H1 (cell line): Measurements from ENCODE around the gene LIPA. TPM values are rescaled to one million over a fixed set of nuclear protein-coding genes. Genes with fewer than 3 reads are reported as not detected.

Source experiments
- CTCF ChIA-PET: fragments of 300-600 bp; sonication (Branson Sonifier 250); formaldehyde crosslinking; loops from one replicate; lab custom pipeline; 2021; ENCODE audit not compliant: partially characterized antibody; lab: Charles Lee
- POLR2A ChIA-PET: fragments of 300-600 bp; sonication (Branson Sonifier 250); formaldehyde crosslinking; loops from one replicate; lab custom pipeline; 2021; ENCODE audit warnings: inconsistent platforms; ENCODE audit not compliant: partially characterized antibody; lab: Charles Lee
- DNase-seq, 2 experiments: peaks; one replicate each; pipeline versions ENCODE4 v3.0.0 to v3.0.0-alpha.2; 2010 to 2022; ENCODE audit warnings: low spot score in 2 of 2, low read depth in 1 of 2, mixed read lengths in 1 of 2
- FAIRE-seq: peaks from 2 replicates; lab custom pipeline; 2011; peaks lifted over from hg19 to GRCh38; lab: Jason Lieb, UNC
- H2AFZ ChIP-seq: 2 replicates; pipeline ENCODE4 v1.8.1; 2012; ENCODE audit warnings: low read length, inconsistent platforms
- H2AK5ac ChIP-seq: 2 replicates; pipeline ENCODE4 v1.6.1; 2013; ENCODE audit warnings: low read depth, low read length
- H2BK120ac ChIP-seq: replicated peaks from 2 replicates; pipeline ENCODE3; 2013; ENCODE audit warnings: low read depth, low read length, inconsistent platforms
- H2BK12ac ChIP-seq: 2 replicates; pipeline ENCODE4 v1.6.1; 2013; ENCODE audit warnings: low read depth, low read length
- H2BK15ac ChIP-seq: 2 replicates; pipeline ENCODE4 v1.6.1; 2013; ENCODE audit warnings: low read length
- H2BK20ac ChIP-seq: 2 replicates; pipeline ENCODE4 v1.6.1; 2013; ENCODE audit warnings: low read length
- H2BK5ac ChIP-seq: 2 replicates; pipeline ENCODE4 v1.6.1; 2013; ENCODE audit warnings: low read depth, low read length
- H3K14ac ChIP-seq: 2 replicates; pipeline ENCODE4 v1.6.1; 2013; ENCODE audit warnings: inconsistent platforms; ENCODE audit not compliant: insufficient read length
- H3K18ac ChIP-seq: 2 replicates; pipeline ENCODE4 v1.6.1; 2013; ENCODE audit warnings: low read length; ENCODE audit errors: extremely low read depth
- H3K23ac ChIP-seq: 2 replicates; pipeline ENCODE4 v1.6.1; 2013; ENCODE audit warnings: inconsistent platforms; ENCODE audit not compliant: insufficient read length
- H3K23me2 ChIP-seq: 2 replicates; pipeline ENCODE4 v1.6.1; 2013; ENCODE audit warnings: low read depth, low read length
- H3K27ac ChIP-seq: 2 replicates; pipeline ENCODE4 v1.6.1; 2011; ENCODE audit warnings: low read depth, low read length, inconsistent platforms
- H3K27me3 ChIP-seq, 4 experiments: replicated peaks in 1 of 4; 1 replicate in 1 of 4; 2 replicates in 3 of 4; pipeline versions ENCODE4 v1.6.1 to v1.8.1; 2011 to 2013; ENCODE audit warnings: low read length in 3 of 4, mild to moderate bottlenecking in 3 of 4, inconsistent platforms in 2 of 4, mixed read lengths in 2 of 4, moderate library complexity in 1 of 4; ENCODE audit not compliant: control insufficient read depth in 3 of 4, insufficient read depth in 3 of 4; ENCODE audit errors: extremely low read depth in 1 of 4
- H3K36me3 ChIP-seq, 4 experiments: 2 replicates each; pipeline versions ENCODE4 v1.6.1 to v1.8.1; 2011 to 2013; ENCODE audit warnings: mild to moderate bottlenecking in 4 of 4, low read length in 3 of 4, moderate library complexity in 2 of 4, control low read depth in 1 of 4, inconsistent platforms in 1 of 4; ENCODE audit not compliant: insufficient read depth in 4 of 4, control insufficient read depth in 2 of 4
- H3K4ac ChIP-seq: replicated peaks from 2 replicates; pipeline ENCODE3; 2013; ENCODE audit warnings: low read length, low read depth, mixed read lengths, inconsistent platforms; ENCODE audit not compliant: insufficient read length
- H3K4me1 ChIP-seq, 4 experiments: replicated peaks in 1 of 4; 1 replicate in 1 of 4; 2 replicates in 3 of 4; pipeline versions ENCODE4 v1.6.1 to v1.8.1; 2011 to 2013; ENCODE audit warnings: low read length in 3 of 4, inconsistent platforms in 2 of 4, mixed read lengths in 1 of 4; ENCODE audit not compliant: insufficient read depth in 4 of 4, control insufficient read depth in 3 of 4
- H3K4me2 ChIP-seq, 2 experiments: 2 replicates each; pipeline versions ENCODE4 v1.6.1 to v1.8.1; 2011 to 2013; ENCODE audit warnings: low read depth in 2 of 2, low read length in 2 of 2, control low read depth in 1 of 2, inconsistent platforms in 1 of 2, mild to moderate bottlenecking in 1 of 2; ENCODE audit not compliant: insufficient read depth in 1 of 2
- H3K4me3 ChIP-seq, 4 experiments: fragments of 200-600, 300-600 bp in 1 of 4; sonication (generic), shearing (Covaris generic), sonication (Bioruptor Twin) in 1 of 4; 2 replicates each; pipeline versions ENCODE4 v1.5.1 to v1.8.1; 2011 to 2016; ENCODE audit warnings: low read length in 4 of 4, low read depth in 3 of 4, control low read depth in 2 of 4, inconsistent platforms in 2 of 4, mild to moderate bottlenecking in 2 of 4, mixed read lengths in 1 of 4, moderate library complexity in 1 of 4; ENCODE audit not compliant: insufficient read depth in 2 of 4; ENCODE audit errors: extremely low read depth in 1 of 4
- H3K56ac ChIP-seq: replicated peaks from 2 replicates; pipeline ENCODE3; 2013; ENCODE audit warnings: low read depth, mild to moderate bottlenecking, mixed read lengths, low read length, inconsistent platforms; ENCODE audit not compliant: insufficient read length
- H3K79me1 ChIP-seq: 2 replicates; pipeline ENCODE4 v1.6.1; 2013; ENCODE audit warnings: low read depth, low read length, control low read depth
- H3K79me2 ChIP-seq, 2 experiments: 2 replicates each; pipeline versions ENCODE4 v1.6.1 to v1.8.1; 2012 to 2013; ENCODE audit warnings: low read length in 2 of 2, mild to moderate bottlenecking in 2 of 2, inconsistent platforms in 1 of 2; ENCODE audit not compliant: insufficient read depth in 2 of 2, control insufficient read depth in 1 of 2
- H3K9ac ChIP-seq, 4 experiments: replicated peaks in 1 of 4; 1 replicate in 1 of 4; 2 replicates in 3 of 4; pipeline versions ENCODE4 v1.6.1 to v1.8.1; 2011 to 2013; ENCODE audit warnings: low read depth in 3 of 4, low read length in 3 of 4, control low read depth in 2 of 4, mild to moderate bottlenecking in 2 of 4, moderate library complexity in 2 of 4, inconsistent platforms in 1 of 4; ENCODE audit errors: extremely low read depth in 1 of 4
- H3K9me3 ChIP-seq, 2 experiments: 2 replicates each; pipeline versions ENCODE4 v1.6.1 to v1.8.1; 2012 to 2013; ENCODE audit warnings: mild to moderate bottlenecking in 2 of 2, moderate library complexity in 2 of 2, control low read depth in 1 of 2, inconsistent platforms in 1 of 2, low read depth in 1 of 2, low read length in 1 of 2, mixed read lengths in 1 of 2; ENCODE audit not compliant: insufficient read depth in 2 of 2
- H4K20me1 ChIP-seq, 2 experiments: replicated peaks in 1 of 2; 2 replicates each; pipeline versions ENCODE3 to v1.8.1; 2011 to 2013; ENCODE audit warnings: inconsistent platforms in 2 of 2, low read length in 2 of 2, mild to moderate bottlenecking in 1 of 2; ENCODE audit not compliant: insufficient read depth in 2 of 2, control insufficient read depth in 1 of 2
- H4K5ac ChIP-seq: 2 replicates; pipeline ENCODE4 v1.6.1; 2013; ENCODE audit warnings: low read length, low read depth, mixed read lengths, inconsistent platforms; ENCODE audit not compliant: insufficient read length
- H4K8ac ChIP-seq: 2 replicates; pipeline ENCODE4 v1.8.0; 2013; ENCODE audit warnings: mild to moderate bottlenecking, moderate library complexity, low read length, inconsistent platforms; ENCODE audit not compliant: insufficient read depth; ENCODE audit errors: extremely low read depth
- H4K91ac ChIP-seq: replicated peaks from 2 replicates; pipeline ENCODE3; 2013; ENCODE audit warnings: low read length, mixed read lengths, inconsistent platforms; ENCODE audit not compliant: insufficient read length
- EP300 ChIP-seq, 2 experiments: IDR thresholded peaks; 1 replicate in 1 of 2; 2 replicates in 1 of 2; pipeline ENCODE4 v1.6.1; 2011 to 2012; ENCODE audit warnings: low read depth in 2 of 2, low read length in 2 of 2, mild to moderate bottlenecking in 2 of 2, borderline replicate concordance in 1 of 2, inconsistent platforms in 1 of 2, moderate library complexity in 1 of 2
- WGBS, 2 experiments: shearing (Covaris generic) in 1 of 2; methylation state at CpG; one replicate each; pipeline versions ENCODE4 v1.1.6 to v1.1.7; 2013 to 2015; ENCODE audit warnings: low lambda C conversion rate in 2 of 2, mixed read lengths in 2 of 2, inconsistent platforms in 1 of 2, low coverage in 1 of 2, missing lambda C conversion rate in 1 of 2; ENCODE audit not compliant: insufficient replicate concordance in 2 of 2, insufficient coverage in 1 of 2, insufficient read length in 1 of 2; ENCODE audit errors: extremely low coverage in 1 of 2, missing lambda C conversion rate in 1 of 2; 5-methylcytosine and 5-hydroxymethylcytosine counted together
- polyA plus RNA-seq, 7 experiments: library from polyadenylated mRNA; depleted of rRNA in 3 of 7; stranded (reverse) in 5 of 7; unstranded in 2 of 7; fragments of >200 nt in 5 of 7; fragments of 200-250 nt in 2 of 7; gene quantifications; 1 replicate in 5 of 7; 2 replicates in 1 of 7; 4 replicates in 1 of 7; pipeline versions ENCODE4 v1.2.1 to v1.2.3, GENCODE V29; 2011 to 2013; ENCODE audit warnings: missing spikeins in 2 of 7, mixed read lengths in 2 of 7
- total RNA-seq: library from RNA; stranded (reverse); fragmentation: NEBNext Ultra II Directional; extraction: Animal tissue kit (Norgen Biotek cat#: 25700); gene quantifications from 2 replicates; pipeline ENCODE4 v1.2.1, GENCODE V29; 2021

The LIPA gene
- total and polyA plus RNA-seq, 2 of the 8 experiments (the other 6 are each of a cell fraction or from before 2014, with no cell fraction given) = 18.1 to 32.4 TPM

DNA sequence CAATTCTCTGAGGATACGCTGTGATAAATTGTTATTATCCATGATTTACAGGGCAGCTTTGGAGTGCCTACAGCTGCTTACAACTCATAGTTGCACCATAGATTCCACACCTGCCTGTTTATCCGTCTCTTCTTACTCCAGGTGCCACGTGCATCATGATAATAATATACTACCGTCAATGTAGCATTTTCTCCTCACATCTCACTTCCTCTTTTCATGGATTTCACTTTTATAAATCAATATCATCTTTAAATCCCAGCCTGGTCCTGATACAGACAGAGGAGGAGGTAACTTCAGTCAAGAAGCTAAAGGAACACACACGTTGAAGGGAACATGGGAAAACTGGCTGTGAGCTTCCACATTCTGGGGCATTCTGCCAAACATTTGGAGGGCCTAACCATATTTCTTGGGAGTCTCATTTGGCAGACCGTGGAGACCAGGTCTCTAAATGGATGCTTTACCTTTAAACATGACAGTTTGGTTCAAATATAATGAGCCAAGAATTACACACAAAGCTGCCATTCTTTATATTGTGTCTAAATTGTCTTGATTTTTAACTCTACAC is 46.9 kb downstream of the LIPA start:
- no peak overlapping the region for H3K27ac ChIP-seq
- H2BK5ac ChIP-seq = no peak overlapping the region
- H4K8ac ChIP-seq = no peak overlapping the region
- H3K4me2 ChIP-seq = no peak overlapping the region; a peak in 1 of 4 replicates
- H2AK5ac ChIP-seq = no peak overlapping the region
- H4K91ac ChIP-seq = no peak overlapping the region
- no peak overlapping the region for H2BK15ac ChIP-seq
- no peak overlapping the region for H4K5ac ChIP-seq
- H2BK12ac ChIP-seq = 0 out of 2 replicates have a peak overlapping the region, but pooled peaks have one; percentile 17
- WGBS, 2 experiments = 91% methylated on average over 6 of the region's 6 CpGs; no CpG with 5 or more reads in 1 of the 2 experiments
- no peak overlapping the region for H2BK120ac ChIP-seq
- no peaks in the 10 kb centered on the region for H3K36me3 ChIP-seq
- no peak overlapping the region for H3K14ac ChIP-seq
- no peak overlapping the region for H2AFZ ChIP-seq
- no peak for DNase-seq
- H3K79me1 ChIP-seq = no peaks in the 10 kb centered on the region
- no peaks in the 10 kb centered on the region for H3K9me3 ChIP-seq
- no peak overlapping the region for H3K4ac ChIP-seq
- no peaks in the 10 kb centered on the region for H4K20me1 ChIP-seq
- no peak for FAIRE-seq
- H3K23ac ChIP-seq = no peak overlapping the region
- CTCF ChIA-PET = interaction anchor here (0.6 to 9.3 kb wide), 7 partner anchors 13 to 272 kb away, joined by 3 to 67 read pairs (median 4); no protein-coding TSS in a partner anchor
- H3K4me3 ChIP-seq = no peak overlapping the region
- H3K4me1 ChIP-seq = peaks cover 0 to 16% (median 9%) of the 10 kb centered on the region in 4 experiments; a peak in 6 of 7 replicates
- no peaks in the 10 kb centered on the region for H3K79me2 ChIP-seq
- POLR2A ChIA-PET = no interaction called here
- peaks cover 15% of the 10 kb centered on the region for H3K23me2 ChIP-seq
- H3K9ac ChIP-seq = no peak overlapping the region
- peaks cover 9 to 46% (median 35%) of the 10 kb centered on the region in 4 experiments for H3K27me3 ChIP-seq
- no peak overlapping the region for H3K56ac ChIP-seq
- no peak for TF ChIP-seq EP300 (IDR thresholded peaks at IDR 0.05; ENCODE audit: borderline replicate concordance in 1 of 2, low read depth in 2 of 2, low read length in 2 of 2)
- H3K18ac ChIP-seq = no peak overlapping the region
- no peak overlapping the region for H2BK20ac ChIP-seq
